K562 (cell line): ENCODE results near the gene PPP1CA.

ENCODE experiments used
- CREM ChIP-seq: IDR thresholded peaks from 2 replicates; pipeline ENCODE4 v1.6.1; 2014; ENCODE audit warnings: antibody characterized with exemption, low read depth
- FOSL1 ChIP-seq: fragments of 200-800 bp; sonication (Bioruptor generic); conservative IDR thresholded peaks from 2 replicates; pipeline ENCODE4 v1.6.1; 2016; ENCODE audit warnings: missing genetic modification characterization, missing compliant biosample characterization
- FOXK1 ChIP-seq: sonication (generic); formaldehyde crosslinking; IDR thresholded peaks from 2 replicates; pipeline ENCODE4 v1.8.0; 2022; ENCODE audit warnings: missing genetic modification reagents, mild to moderate bottlenecking, borderline replicate concordance
- JUNB ChIP-seq: fragments of 450-650 bp; formaldehyde crosslinking; conservative IDR thresholded peaks from 2 replicates; pipeline ENCODE4 v1.4.0; 2020; ENCODE audit warnings: mild to moderate bottlenecking
- NCOA1 ChIP-seq: fragments of 450-650 bp; IDR thresholded peaks from 2 replicates; pipeline ENCODE4 v1.6.1; 2016; ENCODE audit warnings: low read depth
- SREBF2 ChIP-seq: sonication (generic); formaldehyde crosslinking; IDR thresholded peaks from 2 replicates; pipeline ENCODE4 v1.4.0; 2020; ENCODE audit warnings: mild to moderate bottlenecking, missing genetic modification reagents
- SRSF9 ChIP-seq: fragments of 200-400 bp; formaldehyde crosslinking; IDR thresholded peaks from 2 replicates; pipeline ENCODE4 v1.6.1; 2017; ENCODE audit warnings: low read depth, low read length, borderline replicate concordance
- TAF1 ChIP-seq: IDR thresholded peaks from 2 replicates; pipeline ENCODE4 v1.6.1; 2011; ENCODE audit warnings: mild to moderate bottlenecking, low read length, moderate library complexity; ENCODE audit not compliant: insufficient read depth, control insufficient read depth, severe bottlenecking; ENCODE audit errors: extremely low read depth
- U2AF1 ChIP-seq: fragments of 200-400 bp; formaldehyde crosslinking; optimal IDR thresholded peaks from 2 replicates; pipeline ENCODE3; 2017; ENCODE audit warnings: mild to moderate bottlenecking, low read depth, low read length, moderate library complexity
- ZNF232 ChIP-seq: sonication (generic); formaldehyde crosslinking; IDR thresholded peaks from 2 replicates; pipeline ENCODE4 v1.8.0; 2022; ENCODE audit warnings: mild to moderate bottlenecking, missing genetic modification reagents
- TF ChIP-seq, protein P1 (sequence below): fragments of 450-650 bp; formaldehyde crosslinking; IDR thresholded peaks from 2 replicates; pipeline ENCODE4 v1.4.0; 2020; ENCODE audit warnings: mild to moderate bottlenecking, moderate library complexity
- TF ChIP-seq, protein P2 (sequence below): fragments of 250-450 bp; sonication (Bioruptor Pico); IDR thresholded peaks from 2 replicates; pipeline ENCODE4 v1.5.0; 2021

DNA sequence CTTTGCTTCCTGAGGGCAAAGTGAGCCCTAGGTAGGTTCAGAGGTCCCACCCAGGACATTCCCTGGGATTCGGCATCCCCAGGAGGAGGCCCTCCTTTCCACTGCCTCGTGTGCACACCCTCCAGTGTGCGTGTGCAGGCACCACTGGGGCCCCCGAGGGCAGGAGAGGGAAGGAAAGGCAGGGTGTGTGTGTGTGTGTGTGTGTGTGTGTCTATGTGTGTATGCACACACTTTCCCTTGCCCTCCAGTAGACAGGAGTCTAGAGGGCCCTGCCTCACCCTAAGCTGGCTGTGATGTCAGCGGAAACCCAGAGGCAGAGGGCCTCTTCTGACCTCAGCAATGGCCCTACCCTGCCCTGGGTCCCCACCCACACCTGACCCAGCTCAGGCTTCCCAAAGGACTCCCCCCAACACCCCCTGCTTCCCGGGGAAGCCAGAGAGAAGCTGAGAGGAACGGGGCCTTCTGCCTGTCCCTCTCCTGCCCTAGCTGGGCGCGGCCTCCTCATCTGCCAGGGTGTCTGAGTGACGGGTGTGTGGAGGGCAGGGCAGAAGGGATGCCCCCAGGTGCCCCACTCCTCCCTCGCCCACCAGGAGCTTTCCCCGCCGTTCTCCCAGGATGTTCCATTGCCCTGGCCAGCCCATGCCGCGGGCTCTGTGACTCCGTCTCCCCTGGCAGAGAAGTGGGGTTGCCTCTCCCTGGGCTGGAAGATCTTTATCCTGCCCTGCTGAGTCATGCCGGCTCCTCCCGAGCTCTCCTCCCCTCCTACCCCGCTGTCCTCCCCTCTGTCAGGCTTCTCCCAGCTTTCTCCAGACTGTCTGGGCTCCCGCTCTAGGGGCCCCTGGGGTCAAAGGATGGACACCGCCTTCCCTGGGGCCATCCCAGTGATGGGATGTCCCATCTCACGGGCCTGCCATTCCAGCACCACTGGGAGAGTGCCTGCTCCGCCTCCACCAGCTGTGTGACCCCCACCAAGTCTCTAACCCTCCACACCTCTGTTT is 22.3 kb downstream of the PPP1CA start:
- no peak for TF ChIP-seq ZNF232 (CRISPR knock-in tag)
- TF ChIP-seq SREBF2 (CRISPR knock-in tag): no peak
- peak; percentile 92 for TF ChIP-seq FOSL1 (tag)
- TF ChIP-seq, protein P1, sequence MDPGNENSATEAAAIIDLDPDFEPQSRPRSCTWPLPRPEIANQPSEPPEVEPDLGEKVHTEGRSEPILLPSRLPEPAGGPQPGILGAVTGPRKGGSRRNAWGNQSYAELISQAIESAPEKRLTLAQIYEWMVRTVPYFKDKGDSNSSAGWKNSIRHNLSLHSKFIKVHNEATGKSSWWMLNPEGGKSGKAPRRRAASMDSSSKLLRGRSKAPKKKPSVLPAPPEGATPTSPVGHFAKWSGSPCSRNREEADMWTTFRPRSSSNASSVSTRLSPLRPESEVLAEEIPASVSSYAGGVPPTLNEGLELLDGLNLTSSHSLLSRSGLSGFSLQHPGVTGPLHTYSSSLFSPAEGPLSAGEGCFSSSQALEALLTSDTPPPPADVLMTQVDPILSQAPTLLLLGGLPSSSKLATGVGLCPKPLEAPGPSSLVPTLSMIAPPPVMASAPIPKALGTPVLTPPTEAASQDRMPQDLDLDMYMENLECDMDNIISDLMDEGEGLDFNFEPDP (CRISPR knock-in tag): peak; percentile 75; the same call in 1 of the 2 replicates
- TF ChIP-seq TAF1: no peak
- TF ChIP-seq U2AF1: no peak
- TF ChIP-seq NCOA1: 0 out of 2 replicates have a peak, but pooled peaks have one; percentile 21
- no peak for TF ChIP-seq SRSF9
- TF ChIP-seq, protein P2, sequence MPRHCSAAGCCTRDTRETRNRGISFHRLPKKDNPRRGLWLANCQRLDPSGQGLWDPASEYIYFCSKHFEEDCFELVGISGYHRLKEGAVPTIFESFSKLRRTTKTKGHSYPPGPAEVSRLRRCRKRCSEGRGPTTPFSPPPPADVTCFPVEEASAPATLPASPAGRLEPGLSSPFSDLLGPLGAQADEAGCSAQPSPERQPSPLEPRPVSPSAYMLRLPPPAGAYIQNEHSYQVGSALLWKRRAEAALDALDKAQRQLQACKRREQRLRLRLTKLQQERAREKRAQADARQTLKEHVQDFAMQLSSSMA (CRISPR knock-in tag): no peak
- TF ChIP-seq CREM: peak; percentile 46; the same call in 1 of the 2 replicates
- no peak; the same call in 1 of the 2 replicates for TF ChIP-seq JUNB (CRISPR knock-in tag)
- no peak for TF ChIP-seq FOXK1 (CRISPR knock-in tag)
